H9 (cell line): Measurements from ENCODE around the gene HEMGN. TPM values are rescaled to one million over a fixed set of nuclear protein-coding genes. Genes with fewer than 3 reads are reported as not detected.

Experiments
- DNase-seq: peaks from one replicate; pipeline ENCODE4 v3.0.0-alpha.2; 2017
- H2AFZ ChIP-seq: one replicate; pipeline ENCODE4 v1.6.1; 2013; ENCODE audit warnings: mild to moderate bottlenecking, low read length, control low read depth, moderate library complexity
- H2AK5ac ChIP-seq: 2 replicates; pipeline ENCODE4 v1.6.1; 2013; ENCODE audit warnings: low read length, control low read depth, mixed read lengths; ENCODE audit not compliant: insufficient read length
- H2BK120ac ChIP-seq: one replicate; pipeline ENCODE4 v1.6.1; 2013; ENCODE audit warnings: low read depth, mild to moderate bottlenecking, low read length, control low read depth, inconsistent platforms; ENCODE audit not compliant: poor library complexity, severe bottlenecking
- H2BK12ac ChIP-seq: 2 replicates; pipeline ENCODE4 v1.6.1; 2013; ENCODE audit warnings: low read length, control low read depth, mixed read lengths, low read depth; ENCODE audit not compliant: insufficient read length
- H2BK15ac ChIP-seq: 2 replicates; pipeline ENCODE4 v1.6.1; 2013; ENCODE audit warnings: low read depth, low read length, control low read depth
- H2BK20ac ChIP-seq: one replicate; pipeline ENCODE4 v1.6.1; 2013; ENCODE audit warnings: low read depth, mild to moderate bottlenecking, low read length, control low read depth, inconsistent platforms; ENCODE audit not compliant: poor library complexity, severe bottlenecking
- H2BK5ac ChIP-seq: 2 replicates; pipeline ENCODE4 v1.6.1; 2013; ENCODE audit warnings: low read length, control low read depth, mixed read lengths; ENCODE audit not compliant: insufficient read length
- H3K14ac ChIP-seq: 2 replicates; pipeline ENCODE4 v1.6.1; 2013; ENCODE audit warnings: low read length, control low read depth; ENCODE audit not compliant: insufficient read depth
- H3K18ac ChIP-seq: 2 replicates; pipeline ENCODE4 v1.6.1; 2013; ENCODE audit warnings: low read depth, mild to moderate bottlenecking, mixed read lengths, low read length, control low read depth; ENCODE audit not compliant: insufficient read length
- H3K23ac ChIP-seq: 2 replicates; pipeline ENCODE4 v1.6.1; 2013; ENCODE audit warnings: low read length, control low read depth, mixed read lengths, low read depth; ENCODE audit not compliant: insufficient read length
- H3K23me2 ChIP-seq: 2 replicates; pipeline ENCODE4 v1.6.1; 2013; ENCODE audit warnings: low read depth, mild to moderate bottlenecking, mixed read lengths, low read length, control low read depth; ENCODE audit not compliant: insufficient read length, poor library complexity, severe bottlenecking
- H3K27ac ChIP-seq: 2 replicates; pipeline ENCODE4 v1.5.1; 2013; ENCODE audit warnings: low read length, control low read depth, mixed read lengths, low read depth; ENCODE audit not compliant: insufficient read length
- H3K27me3 ChIP-seq: 2 replicates; pipeline ENCODE4 v1.6.1; 2013; ENCODE audit warnings: low read length, control low read depth, inconsistent platforms; ENCODE audit not compliant: insufficient read depth
- H3K4ac ChIP-seq: 2 replicates; pipeline ENCODE4 v1.6.1; 2013; ENCODE audit warnings: low read depth, mild to moderate bottlenecking, control low read depth, inconsistent platforms, low read length, moderate library complexity
- H3K4me1 ChIP-seq: 2 replicates; pipeline ENCODE4 v1.6.1; 2013; ENCODE audit warnings: low read length, control low read depth, inconsistent platforms; ENCODE audit not compliant: insufficient read depth
- H3K4me2 ChIP-seq: 2 replicates; pipeline ENCODE4 v1.6.1; 2013; ENCODE audit warnings: low read length, control low read depth, mixed read lengths; ENCODE audit not compliant: insufficient read length, insufficient read depth
- H3K56ac ChIP-seq: 2 replicates; pipeline ENCODE4 v1.6.1; 2013; ENCODE audit warnings: low read depth, mild to moderate bottlenecking, mixed read lengths, low read length, control low read depth; ENCODE audit not compliant: insufficient read length
- H3K79me1 ChIP-seq: 2 replicates; pipeline ENCODE4 v1.6.1; 2013; ENCODE audit warnings: low read depth, mild to moderate bottlenecking, moderate library complexity, low read length, control low read depth, inconsistent platforms; ENCODE audit not compliant: insufficient read depth, poor library complexity, severe bottlenecking
- H3K79me2 ChIP-seq: 2 replicates; pipeline ENCODE4 v1.6.1; 2013; ENCODE audit warnings: low read length, control low read depth, inconsistent platforms; ENCODE audit not compliant: insufficient read depth
- H3K9ac ChIP-seq: 2 replicates; pipeline ENCODE4 v1.6.1; 2013; ENCODE audit warnings: low read length, control low read depth, mixed read lengths; ENCODE audit not compliant: insufficient read length; ENCODE audit errors: extremely low read depth
- H3K9me3 ChIP-seq: one replicate; pipeline ENCODE4 v1.6.1; 2013; ENCODE audit warnings: low read depth, low read length, inconsistent platforms; ENCODE audit not compliant: control insufficient read depth
- H3T11ph ChIP-seq: one replicate; pipeline ENCODE4 v1.6.1; 2013; ENCODE audit warnings: mild to moderate bottlenecking, low read length, control low read depth, inconsistent platforms
- H4K20me1 ChIP-seq: one replicate; pipeline ENCODE4 v1.6.1; 2013; ENCODE audit not compliant: control insufficient read depth, insufficient read length, insufficient read depth
- H4K5ac ChIP-seq: 2 replicates; pipeline ENCODE4 v1.6.1; 2013; ENCODE audit warnings: low read depth, mild to moderate bottlenecking, mixed read lengths, low read length, control low read depth; ENCODE audit not compliant: insufficient read length
- H4K8ac ChIP-seq: replicated peaks from 2 replicates; pipeline ENCODE4 v1.6.1; 2013; ENCODE audit warnings: low read length, control low read depth, mixed read lengths, low read depth; ENCODE audit not compliant: insufficient read length
- H4K91ac ChIP-seq: 2 replicates; pipeline ENCODE4 v1.6.1; 2013; ENCODE audit warnings: low read depth, mild to moderate bottlenecking, moderate library complexity, mixed read lengths, low read length, control low read depth; ENCODE audit not compliant: insufficient read length
- H3K27ac Mint-ChIP-seq, 3 experiments: 2 replicates in 2 of 3; 3 replicates in 1 of 3; pipeline ENCODE4 v1.8.0; 2020 to 2021; ENCODE audit warnings: mixed read lengths in 3 of 3, mild to moderate bottlenecking in 1 of 3, moderate library complexity in 1 of 3
- H3K27me3 Mint-ChIP-seq: 2 replicates; pipeline ENCODE4 v1.8.0; 2021; ENCODE audit warnings: low read depth, mild to moderate bottlenecking, moderate library complexity, mixed read lengths
- H3K36me3 Mint-ChIP-seq, 3 experiments: 2 replicates in 2 of 3; 3 replicates in 1 of 3; pipeline ENCODE4 v1.8.0; 2020 to 2021; ENCODE audit warnings: low read depth in 3 of 3, mixed read lengths in 3 of 3; ENCODE audit not compliant: insufficient read depth in 1 of 3
- H3K4me1 Mint-ChIP-seq, 2 experiments: 2 replicates each; pipeline ENCODE4 v1.8.0; 2020; ENCODE audit warnings: mixed read lengths in 2 of 2
- H3K4me3 Mint-ChIP-seq, 2 experiments: 2 replicates in 1 of 2; 3 replicates in 1 of 2; pipeline ENCODE4 v1.8.0; 2020 to 2021; ENCODE audit warnings: mild to moderate bottlenecking in 2 of 2, mixed read lengths in 2 of 2, moderate library complexity in 1 of 2
- H3K9me3 Mint-ChIP-seq, 2 experiments: 2 replicates in 1 of 2; 3 replicates in 1 of 2; pipeline ENCODE4 v1.8.0; 2020; ENCODE audit warnings: mild to moderate bottlenecking in 2 of 2, mixed read lengths in 2 of 2, moderate library complexity in 1 of 2
- WGBS: extraction: QIAGEN DNeasy Blood & Tissue Kit; methylation state at CpG from one replicate; pipeline ENCODE4 v1.1.7; 2013; ENCODE audit warnings: missing lambda C conversion rate, low lambda C conversion rate, mixed read lengths; ENCODE audit not compliant: insufficient read length; ENCODE audit errors: extremely low coverage; 5-methylcytosine and 5-hydroxymethylcytosine counted together
- long read RNA-seq: library from polyadenylated mRNA; unstranded; transcript quantifications from one replicate; pipeline ENCODE4 v2.0.0, GENCODE V29; 2020
- total RNA-seq: library from RNA; stranded (reverse); gene quantifications from 2 replicates; pipeline ENCODE4 v1.2.1, GENCODE V29; 2021
- TF ChIP-seq, protein P1 (sequence below): fragments of 200-600 bp; sonication (generic); conservative IDR thresholded peaks from 3 replicates; pipeline ENCODE4 v1.8.0; 2021; ENCODE audit warnings: antibody characterized with exemption, mild to moderate bottlenecking

HEMGN gene, protein sequence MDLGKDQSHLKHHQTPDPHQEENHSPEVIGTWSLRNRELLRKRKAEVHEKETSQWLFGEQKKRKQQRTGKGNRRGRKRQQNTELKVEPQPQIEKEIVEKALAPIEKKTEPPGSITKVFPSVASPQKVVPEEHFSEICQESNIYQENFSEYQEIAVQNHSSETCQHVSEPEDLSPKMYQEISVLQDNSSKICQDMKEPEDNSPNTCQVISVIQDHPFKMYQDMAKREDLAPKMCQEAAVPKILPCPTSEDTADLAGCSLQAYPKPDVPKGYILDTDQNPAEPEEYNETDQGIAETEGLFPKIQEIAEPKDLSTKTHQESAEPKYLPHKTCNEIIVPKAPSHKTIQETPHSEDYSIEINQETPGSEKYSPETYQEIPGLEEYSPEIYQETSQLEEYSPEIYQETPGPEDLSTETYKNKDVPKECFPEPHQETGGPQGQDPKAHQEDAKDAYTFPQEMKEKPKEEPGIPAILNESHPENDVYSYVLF
- total RNA-seq: not detected in 2 replicates
- long read RNA-seq: 0 reads

GRCh38 chr9:97938081-97938644, at the start of gene HEMGN:
HEMGN (minus strand) TSS chr9:97938172; CDS start chr9:97938136, 36 bp downstream.
- no peak within 1 kb of the TSS for H3T11ph ChIP-seq
- H4K20me1 ChIP-seq: no peaks in the 10 kb centered on the region
- peaks cover 4% of the 10 kb centered on the region; the same call in 1 of the 2 replicates for H3K27me3 ChIP-seq
- no peak within 1 kb of the TSS for H2AK5ac ChIP-seq
- Mint-ChIP-seq H3K4me1 (no peaks in the 10 kb centered on the region), H3K36me3 (no peaks in the 10 kb centered on the region), H3K9me3 (no peaks in the 10 kb centered on the region), H3K4me3 (no peak within 1 kb of the TSS), H3K27me3 (peaks cover 34% of the 10 kb centered on the region), H3K27ac (no peak within 1 kb of the TSS)
- H2BK5ac ChIP-seq: no peak within 1 kb of the TSS
- H2BK12ac ChIP-seq: no peak within 1 kb of the TSS
- H2BK120ac ChIP-seq: no peak within 1 kb of the TSS
- no peak within 1 kb of the TSS for H4K91ac ChIP-seq
- H4K5ac ChIP-seq: no peak within 1 kb of the TSS
- H3K56ac ChIP-seq: no peak within 1 kb of the TSS
- no peaks in the 10 kb centered on the region for H3K79me1 ChIP-seq
- DNase-seq: no peak
- no peak within 1 kb of the TSS for H3K4ac ChIP-seq
- no peaks in the 10 kb centered on the region for H3K23me2 ChIP-seq
- WGBS: no CpG with 5 or more reads among the region's 3 CpGs
- H3K14ac ChIP-seq: no peak within 1 kb of the TSS
- no peaks in the 10 kb centered on the region for H3K4me1 ChIP-seq
- TF ChIP-seq, protein P1, sequence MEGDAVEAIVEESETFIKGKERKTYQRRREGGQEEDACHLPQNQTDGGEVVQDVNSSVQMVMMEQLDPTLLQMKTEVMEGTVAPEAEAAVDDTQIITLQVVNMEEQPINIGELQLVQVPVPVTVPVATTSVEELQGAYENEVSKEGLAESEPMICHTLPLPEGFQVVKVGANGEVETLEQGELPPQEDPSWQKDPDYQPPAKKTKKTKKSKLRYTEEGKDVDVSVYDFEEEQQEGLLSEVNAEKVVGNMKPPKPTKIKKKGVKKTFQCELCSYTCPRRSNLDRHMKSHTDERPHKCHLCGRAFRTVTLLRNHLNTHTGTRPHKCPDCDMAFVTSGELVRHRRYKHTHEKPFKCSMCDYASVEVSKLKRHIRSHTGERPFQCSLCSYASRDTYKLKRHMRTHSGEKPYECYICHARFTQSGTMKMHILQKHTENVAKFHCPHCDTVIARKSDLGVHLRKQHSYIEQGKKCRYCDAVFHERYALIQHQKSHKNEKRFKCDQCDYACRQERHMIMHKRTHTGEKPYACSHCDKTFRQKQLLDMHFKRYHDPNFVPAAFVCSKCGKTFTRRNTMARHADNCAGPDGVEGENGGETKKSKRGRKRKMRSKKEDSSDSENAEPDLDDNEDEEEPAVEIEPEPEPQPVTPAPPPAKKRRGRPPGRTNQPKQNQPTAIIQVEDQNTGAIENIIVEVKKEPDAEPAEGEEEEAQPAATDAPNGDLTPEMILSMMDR: no peak
- no peak within 1 kb of the TSS for H3K27ac ChIP-seq
- H2BK20ac ChIP-seq: no peak within 1 kb of the TSS
- no peak within 1 kb of the TSS for H4K8ac ChIP-seq
- H2BK15ac ChIP-seq: no peak within 1 kb of the TSS
- H3K9ac ChIP-seq: no peak within 1 kb of the TSS
- H3K9me3 ChIP-seq: no peaks in the 10 kb centered on the region
- no peak within 1 kb of the TSS for H3K4me2 ChIP-seq
- no peaks in the 10 kb centered on the region for H3K79me2 ChIP-seq
- no peak within 1 kb of the TSS for H3K18ac ChIP-seq
- H3K23ac ChIP-seq: no peak within 1 kb of the TSS
- H2AFZ ChIP-seq: no peak within 1 kb of the TSS
